ENCODE measurements around the gene TGFBRAP1. TPM values are rescaled to one million over a fixed set of nuclear protein-coding genes. Genes with fewer than 3 reads are reported as not detected.
A peak's percentile ranks its signal among the peaks of the same experiment; 100 is the strongest.

TGFBRAP1 gene
- total and polyA plus RNA-seq, 2 donors (not counting 3 experiments of a cell fraction or from before 2014, with no cell fraction given), result 25.4 to 37.6 TPM

DNA sequence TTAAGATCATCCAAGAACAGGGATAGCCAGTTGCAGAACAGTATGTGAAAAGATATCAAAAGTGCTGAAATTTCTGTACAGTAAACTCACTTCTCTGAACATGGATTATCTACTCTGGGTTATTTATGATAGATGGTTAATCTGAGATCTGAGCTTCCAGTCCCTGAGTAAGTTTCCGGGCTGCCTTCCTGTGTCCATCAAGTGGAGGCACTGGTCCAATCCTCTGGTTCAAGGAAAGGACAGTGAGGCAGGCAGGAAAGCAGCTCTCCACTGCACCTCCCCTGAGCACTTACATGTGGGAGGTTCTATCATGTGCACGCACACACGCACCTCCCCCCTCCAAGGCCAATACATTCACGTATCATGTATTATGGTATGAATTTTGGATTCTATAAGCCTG is 55.5 kb downstream of the TGFBRAP1 start:
- TF ChIP-seq MYC (IDR thresholded peaks at IDR 0.05; ENCODE audit: low read depth, low read length) (peak; percentile 30), GATA2 (IDR thresholded peaks at IDR 0.05; ENCODE audit: insufficient read depth, insufficient read length, low read depth, low read length) (peak; percentile 95), EZH2 (IDR thresholded peaks at IDR 0.05; ENCODE audit: borderline replicate concordance, low read depth, low read length, severe bottlenecking) (no peak), FOS (IDR thresholded peaks at IDR 0.05; ENCODE audit: borderline replicate concordance, insufficient read depth, low read length) (peak; percentile 54), POLR2A (IDR thresholded peaks at IDR 0.05; ENCODE audit: low read depth, low read length) (peak; percentile 37), POLR2AphosphoS5 (IDR thresholded peaks at IDR 0.05; ENCODE audit: insufficient read depth, low read depth, low read length) (peak; percentile 58)
- TF ChIP-seq, protein P1, sequence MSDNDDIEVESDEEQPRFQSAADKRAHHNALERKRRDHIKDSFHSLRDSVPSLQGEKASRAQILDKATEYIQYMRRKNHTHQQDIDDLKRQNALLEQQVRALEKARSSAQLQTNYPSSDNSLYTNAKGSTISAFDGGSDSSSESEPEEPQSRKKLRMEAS (IDR thresholded peaks at IDR 0.05; ENCODE audit: insufficient read depth, insufficient read length), result no peak
- H3K36me3 ChIP-seq (ENCODE audit: control insufficient read depth in 2 of 2, extremely low read depth in 1 of 2, insufficient read depth in 2 of 2, low read length in 2 of 2), result peaks cover 21 to 43% of the 10 kb centered on the region in 2 experiments
- dilution Hi-C loops (cut with MboI; ENCODE audit: extremely low pct_ligation_motif_present, low sequenced_read_pairs), result no loop called here

DNA sequence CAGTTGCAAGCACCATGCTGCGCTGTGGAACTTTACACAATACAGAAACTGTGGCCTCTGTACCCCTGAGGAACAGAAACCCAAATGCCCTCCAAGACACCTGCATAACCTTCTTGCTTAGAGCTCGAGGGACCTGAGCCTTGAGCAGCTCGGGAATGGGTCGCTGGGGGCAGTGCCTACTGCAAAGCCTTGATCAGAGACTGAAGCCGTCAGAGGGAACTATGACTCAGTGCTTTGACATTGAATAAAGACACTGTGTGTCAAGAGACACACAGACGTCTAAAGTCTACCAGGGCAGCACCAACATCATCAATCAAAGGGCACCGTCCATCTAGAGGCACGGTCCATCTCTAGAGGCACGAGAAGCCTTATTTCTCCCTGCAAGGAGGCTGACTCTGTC is 57.4 kb downstream of the TGFBRAP1 start:
- Histone ChIP-seq H3K9me1 (replicated peaks; ENCODE audit: control insufficient read depth, extremely low read depth, insufficient read depth, low read length) (peaks cover 5% of the 10 kb centered on the region), H3K4me1 (ENCODE audit: control insufficient read depth, extremely low read depth, insufficient read depth, low read length) (peaks cover 18% of the 10 kb centered on the region), H3K79me2 (ENCODE audit: control insufficient read depth, insufficient read depth, low read length) (no peaks in the 10 kb centered on the region), H3K4me2 (ENCODE audit: insufficient read depth, low read length) (no peak overlapping the region), H4K20me1 (replicated peaks; ENCODE audit: control insufficient read depth, extremely low read depth, insufficient read depth, low read length) (no peaks in the 10 kb centered on the region), H3K27me3 (ENCODE audit: control insufficient read depth in 2 of 2, insufficient read depth in 2 of 2, low read length in 2 of 2) (no peaks in the 10 kb centered on the region), H3K9me3 (replicated peaks; ENCODE audit: control insufficient read depth, insufficient read depth, low read length) (no peaks in the 10 kb centered on the region), H3K36me3 (ENCODE audit: control insufficient read depth in 2 of 2, extremely low read depth in 1 of 2, insufficient read depth in 2 of 2, low read length in 2 of 2) (peaks cover 21 to 51% of the 10 kb centered on the region in 2 experiments), H3K9ac (replicated peaks; ENCODE audit: extremely low read depth, insufficient read depth, low read length) (no peak overlapping the region), H3K27ac (ENCODE audit: insufficient read depth, low read depth, low read length) (no peak overlapping the region), H3K4me3 (replicated peaks in 1 of 3; ENCODE audit: insufficient read depth in 1 of 3, low read depth in 1 of 3, low read length in 3 of 3) (no peak overlapping the region), H2AFZ (ENCODE audit: low read depth, low read length) (no peak overlapping the region)
- intact Hi-C loops (cut with micrococcal nuclease), result no loop called here
- FAIRE-seq (no peak), DNase-seq (ENCODE audit: low read depth, low spot score) (no peak)
- CTCF ChIA-PET, result interaction anchor here (1.2 to 2.7 kb wide), 2 partner anchors 10 to 157 kb away, joined by 3 to 7 read pairs; no protein-coding TSS in a partner anchor
- no TSS peak for BruUV-seq (replicated peaks)
- no peak for TF ChIP-seq MYC (IDR thresholded peaks at IDR 0.05; ENCODE audit: low read depth, low read length)
- no peak for TF ChIP-seq FOS (IDR thresholded peaks at IDR 0.05; ENCODE audit: borderline replicate concordance, insufficient read depth, low read length)
- no peak for TF ChIP-seq POLR2AphosphoS5 (IDR thresholded peaks at IDR 0.05; ENCODE audit: insufficient read depth, low read depth, low read length)
- TF ChIP-seq POLR2A (IDR thresholded peaks at IDR 0.05; ENCODE audit: low read depth, low read length), result no peak
- no peak for TF ChIP-seq EZH2 (IDR thresholded peaks at IDR 0.05; ENCODE audit: borderline replicate concordance, low read depth, low read length, severe bottlenecking)
- TF ChIP-seq, protein P2, sequence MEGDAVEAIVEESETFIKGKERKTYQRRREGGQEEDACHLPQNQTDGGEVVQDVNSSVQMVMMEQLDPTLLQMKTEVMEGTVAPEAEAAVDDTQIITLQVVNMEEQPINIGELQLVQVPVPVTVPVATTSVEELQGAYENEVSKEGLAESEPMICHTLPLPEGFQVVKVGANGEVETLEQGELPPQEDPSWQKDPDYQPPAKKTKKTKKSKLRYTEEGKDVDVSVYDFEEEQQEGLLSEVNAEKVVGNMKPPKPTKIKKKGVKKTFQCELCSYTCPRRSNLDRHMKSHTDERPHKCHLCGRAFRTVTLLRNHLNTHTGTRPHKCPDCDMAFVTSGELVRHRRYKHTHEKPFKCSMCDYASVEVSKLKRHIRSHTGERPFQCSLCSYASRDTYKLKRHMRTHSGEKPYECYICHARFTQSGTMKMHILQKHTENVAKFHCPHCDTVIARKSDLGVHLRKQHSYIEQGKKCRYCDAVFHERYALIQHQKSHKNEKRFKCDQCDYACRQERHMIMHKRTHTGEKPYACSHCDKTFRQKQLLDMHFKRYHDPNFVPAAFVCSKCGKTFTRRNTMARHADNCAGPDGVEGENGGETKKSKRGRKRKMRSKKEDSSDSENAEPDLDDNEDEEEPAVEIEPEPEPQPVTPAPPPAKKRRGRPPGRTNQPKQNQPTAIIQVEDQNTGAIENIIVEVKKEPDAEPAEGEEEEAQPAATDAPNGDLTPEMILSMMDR (IDR thresholded peaks at IDR 0.05; ENCODE audit: extremely low read depth in 1 of 2, insufficient read depth in 1 of 2, low read depth in 1 of 2, low read length in 2 of 2), result no peak
- no peak for TF ChIP-seq GATA2 (IDR thresholded peaks at IDR 0.05; ENCODE audit: insufficient read depth, insufficient read length, low read depth, low read length)
- TF ChIP-seq, protein P1 (IDR thresholded peaks at IDR 0.05; ENCODE audit: insufficient read depth, insufficient read length), result no peak
- no peak for TF ChIP-seq JUN (IDR thresholded peaks at IDR 0.05; ENCODE audit: borderline replicate concordance, insufficient read depth, insufficient read length, low read depth)
- POLR2A ChIA-PET, result no interaction called here
- dilution Hi-C loops (cut with MboI; ENCODE audit: extremely low pct_ligation_motif_present, low sequenced_read_pairs), result no loop called here

More for the DNA sequence above, 55.5 kb downstream of the TGFBRAP1 start:
- no peak overlapping the region for H3K4me3 ChIP-seq (replicated peaks in 1 of 3; ENCODE audit: insufficient read depth in 1 of 3, low read depth in 1 of 3, low read length in 3 of 3)
- FAIRE-seq, result peak; percentile 99
- peak; percentile 86 for DNase-seq (ENCODE audit: low read depth, low spot score)
- ChIA-PET CTCF (interaction anchor here (0.6 to 3.1 kb wide), 9 partner anchors 13 to 279 kb away, joined by 4 to 15 read pairs (median 6); no protein-coding TSS in a partner anchor), POLR2A (no interaction called here)
- H3K27me3 ChIP-seq (ENCODE audit: control insufficient read depth in 2 of 2, insufficient read depth in 2 of 2, low read length in 2 of 2), result no peaks in the 10 kb centered on the region
- peaks cover 18% of the 10 kb centered on the region for H3K4me1 ChIP-seq (ENCODE audit: control insufficient read depth, extremely low read depth, insufficient read depth, low read length)
- intact Hi-C loops (cut with micrococcal nuclease), result no loop called here
- no peak overlapping the region for H2AFZ ChIP-seq (ENCODE audit: low read depth, low read length)
- no peaks in the 10 kb centered on the region for H4K20me1 ChIP-seq (replicated peaks; ENCODE audit: control insufficient read depth, extremely low read depth, insufficient read depth, low read length)
- peak overlapping the region; percentile 35 for H3K4me2 ChIP-seq (ENCODE audit: insufficient read depth, low read length)
- no peaks in the 10 kb centered on the region for H3K79me2 ChIP-seq (ENCODE audit: control insufficient read depth, insufficient read depth, low read length)
- no peaks in the 10 kb centered on the region for H3K9me3 ChIP-seq (replicated peaks; ENCODE audit: control insufficient read depth, insufficient read depth, low read length)
- no peak overlapping the region for H3K27ac ChIP-seq (ENCODE audit: insufficient read depth, low read depth, low read length)
- peaks cover 5% of the 10 kb centered on the region for H3K9me1 ChIP-seq (replicated peaks; ENCODE audit: control insufficient read depth, extremely low read depth, insufficient read depth, low read length)
- no TSS peak for BruUV-seq (replicated peaks)
- H3K9ac ChIP-seq (replicated peaks; ENCODE audit: extremely low read depth, insufficient read depth, low read length), result no peak overlapping the region
